OCI-LY7 (cell line): ENCODE measurements around the gene PHF8.

ENCODE experiments used
- EZH2phosphoT487 ChIP-seq: fragments of 200-600 bp; sonication (generic); IDR thresholded peaks from 2 replicates; pipeline ENCODE4 v1.6.1; 2018; ENCODE audit warnings: low read depth, borderline replicate concordance, mild to moderate bottlenecking, mixed run types, antibody characterized with exemption, low read length, moderate library complexity, mixed read lengths
- TF ChIP-seq, protein P1 (sequence below): fragments of 200-600 bp; sonication (generic); conservative IDR thresholded peaks from 2 replicates; pipeline ENCODE4 v1.5.1; 2014; ENCODE audit warnings: mild to moderate bottlenecking, antibody characterized with exemption, low read length, moderate library complexity, mixed read lengths

DNA sequence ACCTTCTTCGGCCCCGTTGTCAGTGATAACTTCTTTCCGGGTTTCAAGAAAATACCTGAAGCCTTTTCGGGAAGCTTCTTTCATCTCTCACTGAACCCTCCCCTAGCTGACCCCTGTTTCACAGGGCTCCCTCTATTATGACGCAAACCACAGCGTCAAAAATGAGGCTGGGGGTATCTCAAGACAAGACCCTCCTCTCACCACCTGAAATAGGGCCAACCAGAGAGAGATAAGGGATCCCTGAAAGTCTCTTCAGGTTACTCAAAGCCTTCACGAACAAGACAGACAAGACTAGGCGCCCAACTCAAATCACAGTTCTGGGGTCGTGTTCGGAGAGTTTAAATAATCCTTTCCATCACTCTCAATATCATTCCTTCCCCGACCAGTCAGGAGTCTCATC lies 1.2 kb downstream of the PHF8 start:
- TF ChIP-seq, protein P1, sequence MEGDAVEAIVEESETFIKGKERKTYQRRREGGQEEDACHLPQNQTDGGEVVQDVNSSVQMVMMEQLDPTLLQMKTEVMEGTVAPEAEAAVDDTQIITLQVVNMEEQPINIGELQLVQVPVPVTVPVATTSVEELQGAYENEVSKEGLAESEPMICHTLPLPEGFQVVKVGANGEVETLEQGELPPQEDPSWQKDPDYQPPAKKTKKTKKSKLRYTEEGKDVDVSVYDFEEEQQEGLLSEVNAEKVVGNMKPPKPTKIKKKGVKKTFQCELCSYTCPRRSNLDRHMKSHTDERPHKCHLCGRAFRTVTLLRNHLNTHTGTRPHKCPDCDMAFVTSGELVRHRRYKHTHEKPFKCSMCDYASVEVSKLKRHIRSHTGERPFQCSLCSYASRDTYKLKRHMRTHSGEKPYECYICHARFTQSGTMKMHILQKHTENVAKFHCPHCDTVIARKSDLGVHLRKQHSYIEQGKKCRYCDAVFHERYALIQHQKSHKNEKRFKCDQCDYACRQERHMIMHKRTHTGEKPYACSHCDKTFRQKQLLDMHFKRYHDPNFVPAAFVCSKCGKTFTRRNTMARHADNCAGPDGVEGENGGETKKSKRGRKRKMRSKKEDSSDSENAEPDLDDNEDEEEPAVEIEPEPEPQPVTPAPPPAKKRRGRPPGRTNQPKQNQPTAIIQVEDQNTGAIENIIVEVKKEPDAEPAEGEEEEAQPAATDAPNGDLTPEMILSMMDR: peak; percentile 2; the same call in 1 of the 2 replicates
- no peak for TF ChIP-seq EZH2phosphoT487
